IgD-negative memory B cell (primary cell): ENCODE results near the gene TTLL11. TPM values are rescaled to one million over a fixed set of nuclear protein-coding genes. Genes with fewer than 3 reads are reported as not detected.

Experiments used
- H3K27ac Mint-ChIP-seq, 3 donors: one replicate each; pipeline ENCODE4 v1.8.0; 2020 to 2022; ENCODE audit warnings: mild to moderate bottlenecking in 3 of 3, mixed read lengths in 3 of 3, moderate library complexity in 1 of 3
- H3K27me3 Mint-ChIP-seq: one replicate; pipeline ENCODE4 v1.8.0; 2021; ENCODE audit warnings: mixed read lengths
- H3K36me3 Mint-ChIP-seq: one replicate; pipeline ENCODE4 v1.8.0; 2020; ENCODE audit warnings: mild to moderate bottlenecking, mixed read lengths
- H3K4me1 Mint-ChIP-seq, 3 donors: one replicate each; pipeline ENCODE4 v1.8.0; 2020 to 2022; ENCODE audit warnings: mixed read lengths in 3 of 3, mild to moderate bottlenecking in 1 of 3
- H3K4me3 Mint-ChIP-seq, 4 donors: one replicate each; pipeline ENCODE4 v1.8.0; 2020 to 2022; ENCODE audit warnings: mild to moderate bottlenecking in 4 of 4, mixed read lengths in 4 of 4, moderate library complexity in 3 of 4
- H3K9me3 Mint-ChIP-seq, 3 donors: one replicate each; pipeline ENCODE4 v1.8.0; 2020 to 2021; ENCODE audit warnings: mixed read lengths in 3 of 3, mild to moderate bottlenecking in 1 of 3
- polyA plus RNA-seq: library from polyadenylated mRNA; unstranded; fragments of 300-500 nt; fragmentation: Illumina TruSeq; gene quantifications from one replicate; pipeline ENCODE4 v1.2.3, GENCODE V29; 2021

TTLL11 gene, protein sequence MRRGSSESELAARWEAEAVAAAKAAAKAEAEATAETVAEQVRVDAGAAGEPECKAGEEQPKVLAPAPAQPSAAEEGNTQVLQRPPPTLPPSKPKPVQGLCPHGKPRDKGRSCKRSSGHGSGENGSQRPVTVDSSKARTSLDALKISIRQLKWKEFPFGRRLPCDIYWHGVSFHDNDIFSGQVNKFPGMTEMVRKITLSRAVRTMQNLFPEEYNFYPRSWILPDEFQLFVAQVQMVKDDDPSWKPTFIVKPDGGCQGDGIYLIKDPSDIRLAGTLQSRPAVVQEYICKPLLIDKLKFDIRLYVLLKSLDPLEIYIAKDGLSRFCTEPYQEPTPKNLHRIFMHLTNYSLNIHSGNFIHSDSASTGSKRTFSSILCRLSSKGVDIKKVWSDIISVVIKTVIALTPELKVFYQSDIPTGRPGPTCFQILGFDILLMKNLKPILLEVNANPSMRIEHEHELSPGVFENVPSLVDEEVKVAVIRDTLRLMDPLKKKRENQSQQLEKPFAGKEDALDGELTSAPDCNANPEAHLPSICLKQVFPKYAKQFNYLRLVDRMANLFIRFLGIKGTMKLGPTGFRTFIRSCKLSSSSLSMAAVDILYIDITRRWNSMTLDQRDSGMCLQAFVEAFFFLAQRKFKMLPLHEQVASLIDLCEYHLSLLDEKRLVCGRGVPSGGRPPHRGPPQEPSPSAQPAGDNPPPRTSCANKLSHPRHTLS
- polyA plus RNA-seq = 6.0 TPM

GRCh38 chr9:122092611-122093506 lies at the start of gene TTLL11:
TTLL11 (minus strand) TSS chr9:122093308; CDS start chr9:122093148, 160 bp downstream.
- H3K9me3 Mint-ChIP-seq = no peaks in the 10 kb centered on the region
- peak within 1 kb of the TSS; percentile 67 to 91 (median 76) for H3K27ac Mint-ChIP-seq
- H3K36me3 Mint-ChIP-seq = no peaks in the 10 kb centered on the region
- H3K27me3 Mint-ChIP-seq = peaks cover 6% of the 10 kb centered on the region
- peak within 1 kb of the TSS; percentile 83 to 97 (median 94) for H3K4me3 Mint-ChIP-seq
- H3K4me1 Mint-ChIP-seq = peaks cover 18 to 37% (median 32%) of the 10 kb centered on the region in 3 donors

- Mint-ChIP-seq H3K27me3 (no peaks in the 10 kb centered on the region), H3K9me3 (no peaks in the 10 kb centered on the region), H3K4me3 (no peak overlapping the region), H3K4me1 (no peaks in the 10 kb centered on the region), H3K27ac (no peak overlapping the region), H3K36me3 (peaks cover 3% of the 10 kb centered on the region)
Measured at GRCh38 chr9:122141671-122142070, 48.6 kb upstream of the TTLL11 start.

DNA sequence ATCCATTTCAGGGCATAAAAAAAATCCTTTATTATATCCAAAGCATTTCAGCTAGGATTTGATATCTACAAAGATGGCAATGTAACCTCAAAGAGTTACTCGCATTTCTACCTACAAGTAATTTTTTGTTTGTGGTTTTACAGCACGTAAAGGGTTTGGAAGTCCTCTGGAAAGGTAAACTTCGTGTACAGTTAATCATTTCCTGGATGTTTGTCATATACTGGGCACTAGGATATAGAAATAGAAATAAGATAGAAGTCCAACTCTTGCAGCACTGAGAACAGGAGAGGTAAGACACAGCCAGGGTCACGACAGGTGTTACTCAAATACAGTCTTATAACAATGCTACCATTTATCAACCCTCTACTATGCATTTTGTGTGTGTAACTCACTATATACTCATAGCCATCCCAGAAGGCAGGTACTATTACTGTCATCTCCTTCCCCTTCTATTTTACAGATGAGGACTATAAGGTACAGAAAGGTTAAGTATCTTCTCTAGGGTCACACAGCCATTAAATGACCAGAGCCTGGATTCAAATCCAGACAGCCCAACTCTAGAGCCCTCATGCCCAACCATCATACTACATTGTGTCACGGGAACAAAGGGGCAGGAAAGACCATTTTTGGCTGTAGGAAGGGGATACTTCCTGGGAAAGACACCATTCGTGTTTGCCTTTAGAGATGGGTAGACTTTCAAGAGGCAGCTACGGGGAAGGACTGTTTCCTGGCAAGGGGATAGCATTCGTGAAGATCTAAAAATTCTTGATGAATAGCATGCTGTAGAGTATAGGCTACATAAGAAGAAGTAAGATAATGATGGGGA lies 47.5 kb upstream of the TTLL11 start:
- H3K27me3 Mint-ChIP-seq = no peaks in the 10 kb centered on the region
- no peak overlapping the region for H3K27ac Mint-ChIP-seq
- H3K4me1 Mint-ChIP-seq = no peaks in the 10 kb centered on the region
- H3K9me3 Mint-ChIP-seq = no peaks in the 10 kb centered on the region
- H3K36me3 Mint-ChIP-seq = no peaks in the 10 kb centered on the region
- no peak overlapping the region for H3K4me3 Mint-ChIP-seq

GRCh38 chr9:122138560-122139268 lies 45.6 kb upstream of the TTLL11 start:
- Mint-ChIP-seq H3K4me3 (no peak overlapping the region), H3K4me1 (no peaks in the 10 kb centered on the region)

DNA sequence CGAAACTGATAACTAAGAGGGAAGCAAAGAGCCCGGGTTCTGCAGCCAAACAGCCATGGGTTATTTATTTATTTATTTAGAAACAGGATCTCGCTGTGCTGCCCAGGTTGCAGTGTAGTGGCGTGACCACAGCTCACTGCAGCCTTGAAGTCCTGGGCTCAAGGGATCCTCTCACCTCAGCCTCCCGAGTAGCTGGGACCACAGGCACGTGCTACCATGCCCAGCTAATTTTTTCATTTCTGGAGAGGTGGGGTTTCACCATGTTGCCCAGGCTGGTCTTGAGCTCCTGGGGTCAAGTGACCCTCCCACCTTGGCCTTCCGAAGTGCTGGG lies 42.4 kb upstream of the TTLL11 start:
- Mint-ChIP-seq H3K27me3 (peaks cover 5% of the 10 kb centered on the region), H3K36me3 (no peaks in the 10 kb centered on the region), H3K4me3 (no peak overlapping the region), H3K9me3 (no peaks in the 10 kb centered on the region), H3K27ac (no peak overlapping the region), H3K4me1 (no peaks in the 10 kb centered on the region)

More at GRCh38 chr9:122138560-122139268, 45.6 kb upstream of the TTLL11 start:
- no peaks in the 10 kb centered on the region for H3K27me3 Mint-ChIP-seq
- H3K9me3 Mint-ChIP-seq = no peaks in the 10 kb centered on the region
- no peak overlapping the region for H3K27ac Mint-ChIP-seq
- H3K36me3 Mint-ChIP-seq = no peaks in the 10 kb centered on the region

GRCh38 chr9:122134822-122135528 lies 41.9 kb upstream of the TTLL11 start:
- H3K27ac Mint-ChIP-seq = no peak overlapping the region
- H3K27me3 Mint-ChIP-seq = peaks cover 6% of the 10 kb centered on the region
- no peaks in the 10 kb centered on the region for H3K36me3 Mint-ChIP-seq
- no peak overlapping the region for H3K4me3 Mint-ChIP-seq
- no peaks in the 10 kb centered on the region for H3K4me1 Mint-ChIP-seq
- H3K9me3 Mint-ChIP-seq = no peaks in the 10 kb centered on the region

DNA sequence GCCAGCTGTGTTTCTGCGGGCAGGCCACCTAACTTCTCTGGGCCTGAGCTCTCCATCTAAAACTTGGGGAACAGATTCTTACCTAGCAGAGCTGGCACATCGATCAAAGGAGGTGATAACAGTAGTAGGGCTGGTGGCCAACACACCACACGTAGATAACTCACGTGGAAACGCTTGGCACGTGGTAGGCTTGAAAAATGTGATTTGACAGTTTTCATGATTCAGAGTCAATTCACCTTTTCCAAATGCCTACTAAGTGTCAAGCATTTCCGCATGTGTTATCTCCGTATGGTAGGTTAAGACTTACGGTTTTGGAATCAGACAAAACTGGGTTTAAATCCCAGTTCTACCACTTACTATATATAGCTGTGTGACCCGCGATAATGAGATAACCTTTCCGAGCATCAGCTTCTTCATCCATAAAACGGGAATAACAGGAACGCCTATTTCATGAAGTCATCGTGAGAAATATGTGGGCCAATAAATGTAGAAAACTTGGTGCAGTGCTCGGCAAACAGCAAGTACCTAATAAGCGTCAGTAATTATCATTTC lies 41.0 kb upstream of the TTLL11 start:
- Mint-ChIP-seq H3K4me3 (no peak overlapping the region), H3K4me1 (no peaks in the 10 kb centered on the region), H3K27ac (no peak overlapping the region), H3K27me3 (peaks cover 10% of the 10 kb centered on the region), H3K9me3 (no peaks in the 10 kb centered on the region), H3K36me3 (no peaks in the 10 kb centered on the region)

GRCh38 chr9:122133263-122133983 lies 40.3 kb upstream of the TTLL11 start:
- Mint-ChIP-seq H3K9me3 (no peaks in the 10 kb centered on the region), H3K4me1 (no peaks in the 10 kb centered on the region), H3K4me3 (no peak overlapping the region), H3K27ac (no peak overlapping the region), H3K36me3 (no peaks in the 10 kb centered on the region), H3K27me3 (peaks cover 10% of the 10 kb centered on the region)

DNA sequence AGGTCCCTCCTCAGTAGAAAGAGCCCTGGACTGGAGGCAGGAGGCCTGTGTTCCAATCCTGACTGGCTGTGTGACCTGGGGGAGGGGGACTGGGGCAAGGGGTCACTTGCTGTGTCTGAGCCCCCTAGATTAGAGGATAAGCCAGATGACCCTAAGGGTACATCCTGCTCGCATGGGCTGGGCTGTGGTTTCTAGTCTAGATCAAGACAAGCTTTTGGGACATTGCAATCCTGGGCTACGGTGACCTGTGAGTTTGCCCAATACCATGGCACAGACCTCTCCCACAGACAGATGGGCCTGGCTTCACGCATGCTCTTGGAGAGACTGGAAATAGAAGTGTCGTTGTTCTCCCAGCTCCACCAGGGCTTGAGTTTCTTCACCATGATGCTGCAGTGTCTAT lies 39.4 kb upstream of the TTLL11 start:
- H3K27ac Mint-ChIP-seq = no peak overlapping the region

GRCh38 chr9:122131401-122132001 lies 38.4 kb upstream of the TTLL11 start:
- no peaks in the 10 kb centered on the region for H3K9me3 Mint-ChIP-seq
- H3K36me3 Mint-ChIP-seq = no peaks in the 10 kb centered on the region
- peaks cover 21% of the 10 kb centered on the region for H3K27me3 Mint-ChIP-seq
- H3K4me3 Mint-ChIP-seq = no peak overlapping the region
- H3K4me1 Mint-ChIP-seq = peaks cover 1 to 3% (median 3%) of the 10 kb centered on the region in 3 donors
- no peak overlapping the region for H3K27ac Mint-ChIP-seq

More for the DNA sequence above, 39.4 kb upstream of the TTLL11 start:
- Mint-ChIP-seq H3K9me3 (no peaks in the 10 kb centered on the region), H3K4me1 (no peaks in the 10 kb centered on the region), H3K36me3 (no peaks in the 10 kb centered on the region), H3K4me3 (no peak overlapping the region), H3K27me3 (peaks cover 13% of the 10 kb centered on the region)

DNA sequence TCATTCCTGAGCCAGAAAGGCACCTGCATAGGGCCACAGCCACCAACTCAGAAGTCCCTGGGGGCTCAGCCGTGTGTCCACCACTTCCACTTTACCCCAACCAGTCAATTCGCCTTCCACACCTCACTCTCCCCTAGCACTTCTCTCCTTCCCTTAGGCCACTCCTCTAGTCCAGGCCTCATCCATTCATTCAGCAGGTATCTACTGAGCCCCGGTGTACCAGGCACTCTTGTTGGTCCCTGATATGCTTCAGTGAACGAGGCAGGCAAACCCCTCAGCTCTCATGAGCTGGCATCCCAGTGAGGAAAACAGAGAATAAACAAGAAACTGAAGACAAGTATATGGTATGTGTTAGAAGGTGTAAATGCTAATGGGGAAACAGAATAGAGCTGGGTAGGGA lies 37.7 kb upstream of the TTLL11 start:
- no peak overlapping the region for H3K4me3 Mint-ChIP-seq
- H3K9me3 Mint-ChIP-seq = no peaks in the 10 kb centered on the region
- no peaks in the 10 kb centered on the region for H3K36me3 Mint-ChIP-seq
- peaks cover 4 to 9% (median 5%) of the 10 kb centered on the region in 3 donors for H3K4me1 Mint-ChIP-seq
- H3K27ac Mint-ChIP-seq = no peak overlapping the region
- peaks cover 27% of the 10 kb centered on the region for H3K27me3 Mint-ChIP-seq

- no peaks in the 10 kb centered on the region for H3K9me3 Mint-ChIP-seq
- peaks cover 35% of the 10 kb centered on the region for H3K27me3 Mint-ChIP-seq
- no peaks in the 10 kb centered on the region for H3K36me3 Mint-ChIP-seq
Measured at GRCh38 chr9:122129969-122130368, 36.9 kb upstream of the TTLL11 start.

More at GRCh38 chr9:122129969-122130368, 36.9 kb upstream of the TTLL11 start:
- no peak overlapping the region for H3K4me3 Mint-ChIP-seq
- no peak overlapping the region for H3K27ac Mint-ChIP-seq
- peaks cover 5 to 12% (median 6%) of the 10 kb centered on the region in 3 donors for H3K4me1 Mint-ChIP-seq
